HG03045 (cell line): ENCODE results near the gene MRPL14.
A peak's percentile ranks its signal among the peaks of the same experiment; 100 is the strongest.

Experiments
- ATAC-seq: cut with Tn5 transposase; IDR thresholded peaks from one replicate; pipeline ENCODE4 v1.9.1; 2021; ENCODE audit warnings: mild to moderate bottlenecking, moderate library complexity; ENCODE audit not compliant: unreplicated experiment

Gene MRPL14

GRCh38 chr6:44081753-44082152 is 45.5 kb downstream of the MRPL14 start:
- no peak for ATAC-seq

- ATAC-seq, result no peak
Observed at GRCh38 chr6:44080561-44081521, 46.4 kb downstream of the MRPL14 start.

GRCh38 chr6:44079672-44080071 is 47.6 kb downstream of the MRPL14 start:
- ATAC-seq, result no peak

GRCh38 chr6:44078827-44079671 is 48.2 kb downstream of the MRPL14 start:
- ATAC-seq, result no peak

DNA sequence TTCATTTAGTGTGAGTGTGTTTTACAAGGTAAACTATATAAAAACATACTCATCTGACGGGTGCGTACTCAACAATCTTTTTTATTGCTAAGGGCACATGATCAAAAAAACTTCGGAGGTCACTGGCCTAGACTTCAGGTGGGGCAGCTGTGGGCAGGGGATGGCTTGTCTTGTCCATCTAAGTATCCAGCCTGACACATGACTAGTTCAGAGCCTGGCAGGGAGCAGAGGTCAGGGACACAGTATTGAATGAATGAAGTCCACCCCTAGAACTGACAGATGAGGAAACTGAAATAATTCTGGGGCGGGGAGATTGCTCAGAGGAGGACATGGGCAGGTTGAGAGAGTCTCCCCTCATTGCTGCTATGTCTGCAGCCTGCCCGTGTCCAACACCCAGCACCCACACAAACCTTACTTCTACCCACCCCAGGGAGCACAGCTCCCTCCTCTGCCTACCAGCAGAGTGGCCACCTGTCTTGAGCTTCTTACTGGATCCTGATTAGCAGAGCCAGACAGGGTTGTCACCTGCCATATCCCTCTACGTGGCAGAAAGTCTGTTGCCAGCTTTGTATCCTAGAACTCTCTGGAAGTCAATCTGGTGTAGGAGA is 48.9 kb downstream of the MRPL14 start:
- ATAC-seq, result no peak

DNA sequence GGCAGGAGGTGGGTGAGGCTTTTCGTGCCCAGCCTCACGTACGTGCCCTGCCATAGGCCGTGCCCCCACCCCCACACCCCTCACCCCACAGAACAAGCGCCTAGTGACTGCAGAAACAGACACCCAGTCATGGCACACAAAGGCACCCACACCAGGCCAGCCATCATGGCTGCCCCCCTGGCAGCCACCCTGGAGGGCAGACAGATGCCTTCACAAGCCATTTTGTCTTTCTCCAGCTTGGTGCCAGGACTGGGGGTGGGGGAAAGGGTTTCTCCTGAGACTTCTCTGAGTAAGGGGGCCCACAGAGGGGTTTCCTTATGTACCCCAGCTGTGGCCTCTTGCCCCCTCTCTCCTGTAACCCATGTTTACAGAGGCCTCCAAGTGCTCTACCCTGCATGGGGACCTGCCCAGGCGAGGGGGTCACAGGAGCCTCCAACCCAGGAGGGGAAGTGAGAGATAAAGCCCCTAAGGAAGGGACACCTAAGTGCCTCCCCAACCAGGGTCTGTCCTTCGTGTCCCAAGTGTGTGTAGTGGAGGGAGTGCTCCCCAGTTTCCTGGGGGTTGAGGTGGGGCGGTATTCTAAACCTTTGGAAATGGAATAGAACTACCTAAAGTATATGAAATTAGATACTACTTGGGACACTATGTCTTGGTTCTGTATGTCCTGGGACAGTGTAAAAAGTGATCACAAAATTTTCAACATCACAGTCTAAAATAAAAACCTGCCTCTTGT is 49.9 kb downstream of the MRPL14 start:
- ATAC-seq, result no peak

DNA sequence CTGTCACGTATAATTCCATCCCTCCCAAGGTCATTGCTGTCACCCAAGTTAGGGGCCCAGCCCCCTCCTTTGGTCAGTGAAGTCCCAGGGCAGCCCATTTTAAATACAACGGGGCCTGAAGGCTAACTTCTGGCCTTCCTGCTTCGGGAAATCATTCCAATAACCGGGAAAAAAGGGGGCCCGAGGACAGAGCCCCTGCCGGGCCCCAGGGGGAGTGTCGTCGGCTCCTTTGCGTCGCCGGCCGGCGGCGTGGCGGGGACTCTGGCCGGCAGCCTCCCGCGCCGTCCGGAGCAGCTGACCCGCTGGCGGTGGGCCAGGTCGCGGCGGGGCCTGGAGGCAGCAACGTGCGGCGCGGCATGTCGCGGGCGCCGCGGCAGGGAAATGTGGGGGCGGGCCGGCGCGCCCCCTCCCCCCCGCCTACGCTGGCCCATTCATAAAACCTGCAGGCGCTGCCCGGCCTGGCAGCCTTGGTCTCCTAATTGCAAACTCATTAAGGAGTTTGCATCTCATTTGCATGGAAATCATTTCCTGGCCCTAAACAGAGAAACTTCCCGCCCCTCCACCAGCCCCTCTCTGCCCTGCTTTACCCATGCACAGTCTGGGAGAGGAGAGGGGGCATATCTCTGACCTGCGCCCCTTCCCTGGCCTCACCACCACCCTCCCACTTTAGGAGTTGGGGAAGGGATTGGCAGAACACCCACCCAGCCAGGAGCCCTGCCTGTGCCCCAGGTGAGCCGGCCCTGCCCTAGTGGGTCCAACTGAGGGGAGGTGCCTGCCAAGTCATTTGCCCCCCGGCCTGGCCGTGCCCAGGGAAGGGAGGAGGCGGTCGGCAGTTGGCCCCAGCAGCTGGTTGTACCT is 50.7 kb downstream of the MRPL14 start:
- ATAC-seq, result peak; percentile 24

GRCh38 chr6:44075647-44076355 is 51.5 kb downstream of the MRPL14 start:
- no peak for ATAC-seq

- ATAC-seq, result peak; percentile 1
Observed at GRCh38 chr6:44074813-44075646, 52.2 kb downstream of the MRPL14 start.

- peak; percentile 33 for ATAC-seq
Observed at GRCh38 chr6:44074439-44074812, 52.8 kb downstream of the MRPL14 start.

DNA sequence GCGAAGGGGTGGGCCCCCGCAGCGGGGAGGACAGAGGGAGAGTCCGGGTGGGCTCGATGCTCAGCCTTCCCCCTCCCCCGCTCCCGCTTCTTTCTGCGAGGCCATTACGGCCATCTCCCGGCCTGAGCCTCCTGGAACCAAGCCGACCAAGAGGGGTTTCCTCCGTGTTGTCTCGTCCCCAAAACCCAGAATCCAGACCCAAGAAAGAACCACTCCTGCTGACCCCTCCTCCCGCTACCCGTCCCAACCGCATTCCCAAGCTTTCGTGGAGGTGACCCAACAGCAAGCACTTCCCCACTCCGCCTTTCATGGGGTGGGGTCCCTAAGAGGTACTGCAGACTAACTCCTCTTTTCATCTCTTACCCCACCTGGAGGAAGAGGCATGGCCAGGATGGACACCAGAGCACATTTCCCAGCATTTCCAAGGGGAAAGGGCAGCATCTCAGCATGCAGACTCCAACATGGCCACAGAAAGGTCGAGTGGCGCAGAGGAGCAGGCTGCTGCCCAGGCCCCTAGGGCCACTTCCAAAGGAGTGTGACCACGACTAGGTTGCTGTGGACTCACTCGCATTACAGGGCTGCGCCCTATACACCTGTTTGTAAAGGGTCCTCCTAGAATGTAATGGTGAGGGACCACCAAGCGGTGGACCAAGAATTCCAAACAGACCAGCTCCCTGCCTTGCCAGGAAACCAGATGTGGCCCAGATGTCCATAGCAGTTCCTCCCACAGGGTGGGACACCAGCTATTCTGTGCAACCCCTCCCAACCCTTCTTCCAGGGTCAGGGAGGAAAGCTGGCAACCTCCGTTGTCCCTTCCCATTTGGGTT is 53.4 kb downstream of the MRPL14 start:
- peak; percentile 4 for ATAC-seq

DNA sequence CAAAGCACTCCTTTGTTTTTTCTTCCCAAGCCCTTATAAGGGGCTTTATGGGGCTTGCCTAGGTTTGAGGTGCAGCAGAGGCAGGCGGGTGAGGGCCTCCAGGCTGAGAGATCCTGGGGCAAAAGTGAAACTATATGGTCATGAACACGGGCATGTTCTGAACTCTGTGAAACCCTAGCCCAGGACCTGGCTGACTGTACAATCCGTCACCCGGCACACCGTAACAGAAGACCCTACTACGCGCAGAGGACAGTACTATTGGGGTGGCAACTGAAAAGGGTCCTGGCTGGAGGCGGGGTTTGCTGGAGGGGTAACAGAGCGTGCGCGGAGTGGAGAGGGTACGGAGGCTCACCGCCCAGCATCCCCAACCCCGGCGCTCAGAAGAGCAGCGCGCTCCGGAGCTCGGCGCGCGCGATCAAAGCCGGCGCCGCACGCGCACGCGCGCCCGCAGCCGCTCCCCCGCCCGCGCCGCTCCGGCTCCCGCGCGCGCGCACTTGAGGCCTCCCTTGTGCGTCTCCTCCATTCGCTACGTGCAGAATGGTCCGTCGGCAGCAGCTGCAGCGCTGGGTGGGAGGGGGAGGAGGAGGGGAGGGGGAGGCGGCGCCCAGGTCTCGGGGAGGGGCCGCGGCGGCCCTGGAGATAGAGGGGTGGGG is 54.2 kb downstream of the MRPL14 start:
- peak; percentile 51 for ATAC-seq

GRCh38 chr6:44072452-44072958 is 54.7 kb downstream of the MRPL14 start:
- no peak for ATAC-seq

GRCh38 chr6:44071670-44072451 is 55.4 kb downstream of the MRPL14 start:
- ATAC-seq, result no peak

- ATAC-seq, result no peak
Observed at GRCh38 chr6:44068607-44069296, 58.5 kb downstream of the MRPL14 start.
